HG03575 (cell line): ENCODE measurements around the gene PLCB1.

Experiments used
- ATAC-seq: cut with Tn5 transposase; IDR thresholded peaks from one replicate; pipeline ENCODE4 v1.9.1; 2021; ENCODE audit not compliant: unreplicated experiment, insufficient number of reproducible peaks, low FRiP score; ENCODE audit errors: extremely low read depth

PLCB1 gene

DNA sequence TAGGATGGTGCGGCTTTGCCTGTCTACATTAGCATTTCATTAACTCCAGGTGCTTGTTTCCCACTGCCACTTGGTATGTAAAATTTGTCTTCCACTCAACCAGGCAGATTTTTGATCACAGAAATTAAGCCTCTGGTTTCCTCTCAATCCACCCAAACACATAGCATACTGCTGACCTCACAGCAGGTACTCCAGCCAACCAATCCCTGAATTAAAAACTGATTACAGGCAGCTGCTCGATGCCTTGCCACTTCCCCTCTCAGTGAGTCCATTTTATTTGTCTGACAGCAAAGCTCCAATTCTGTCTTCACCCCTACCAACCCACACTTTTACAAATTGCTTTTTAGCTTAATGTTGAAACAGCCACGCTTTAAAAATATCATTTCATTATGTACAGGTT is 95.2 kb downstream of the PLCB1 start:
- ATAC-seq = no peak

DNA sequence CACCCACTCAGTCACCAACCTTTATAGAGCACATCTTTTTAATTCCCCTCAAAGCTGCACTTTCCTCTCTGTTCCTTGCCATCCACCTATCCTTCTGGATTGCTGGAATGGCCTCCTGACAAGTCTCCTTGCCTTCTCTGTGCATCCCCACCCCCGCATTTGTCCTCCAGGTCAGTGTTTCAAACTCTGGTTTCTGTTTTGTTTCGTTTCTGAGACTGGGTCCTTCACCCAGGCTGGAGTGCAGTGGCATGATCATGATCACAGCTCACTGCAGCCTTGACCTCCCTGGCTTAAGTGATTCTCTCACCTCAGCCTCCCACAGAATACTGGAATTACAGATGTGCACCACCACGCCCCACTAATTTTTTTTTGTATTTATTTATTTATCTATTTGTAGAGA is 96.2 kb downstream of the PLCB1 start:
- ATAC-seq = no peak

DNA sequence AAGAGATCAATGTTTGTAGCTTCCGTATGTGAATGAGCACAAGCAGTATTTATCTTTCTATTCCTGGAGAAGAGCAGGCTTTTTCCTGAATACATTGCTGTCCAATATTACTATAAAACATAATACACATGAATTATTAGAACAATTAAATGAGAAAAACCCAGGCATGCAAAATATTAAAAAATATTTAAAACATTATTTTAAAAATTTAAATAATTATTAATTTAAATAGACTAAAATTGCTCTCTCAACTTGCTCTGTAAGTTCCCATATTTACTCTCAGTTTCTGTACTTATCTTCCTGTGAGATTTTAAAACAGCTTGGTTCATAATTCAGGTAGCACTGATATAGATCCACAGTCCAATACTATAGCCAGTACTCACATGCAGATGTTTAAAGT is 97.0 kb downstream of the PLCB1 start:
- ATAC-seq = no peak

DNA sequence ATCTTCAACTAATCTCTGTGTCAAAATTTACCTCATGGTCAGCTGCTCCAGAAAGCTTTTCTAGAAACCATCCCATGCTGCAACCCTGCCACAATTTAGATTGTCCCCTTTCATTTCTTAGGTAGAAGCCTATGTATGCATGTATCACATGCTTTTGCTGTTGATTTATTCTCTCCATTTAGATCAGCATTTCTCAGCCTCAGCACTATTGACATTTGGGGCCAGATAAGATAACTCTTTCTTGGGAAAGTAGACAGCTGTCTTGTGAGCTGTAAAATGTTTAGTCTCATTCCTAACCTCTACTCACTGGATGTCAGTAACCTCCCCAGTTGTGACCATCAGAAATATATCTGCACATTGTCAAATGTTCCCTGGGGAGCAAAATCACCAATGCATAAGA is 99.0 kb downstream of the PLCB1 start:
- ATAC-seq = no peak

DNA sequence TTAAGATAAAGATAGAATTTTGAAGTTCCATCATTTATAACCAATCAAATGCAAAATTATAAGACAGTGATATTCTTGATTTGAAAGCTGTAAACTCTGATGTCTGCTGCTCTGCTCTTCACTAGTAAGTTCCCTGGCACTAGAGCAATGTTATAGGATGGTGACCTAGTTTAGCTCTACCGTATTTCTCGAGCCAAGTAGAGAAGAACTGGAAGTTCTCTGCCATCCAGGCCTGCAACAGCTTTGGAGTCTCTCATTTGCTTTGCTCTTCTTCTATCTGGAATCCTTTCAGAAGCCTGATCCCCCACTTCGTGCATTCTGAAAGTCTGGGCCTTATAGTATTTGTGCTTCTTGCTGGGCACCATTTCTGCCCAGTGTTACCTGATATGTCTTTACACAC is 100.3 kb downstream of the PLCB1 start:
- no peak for ATAC-seq

DNA sequence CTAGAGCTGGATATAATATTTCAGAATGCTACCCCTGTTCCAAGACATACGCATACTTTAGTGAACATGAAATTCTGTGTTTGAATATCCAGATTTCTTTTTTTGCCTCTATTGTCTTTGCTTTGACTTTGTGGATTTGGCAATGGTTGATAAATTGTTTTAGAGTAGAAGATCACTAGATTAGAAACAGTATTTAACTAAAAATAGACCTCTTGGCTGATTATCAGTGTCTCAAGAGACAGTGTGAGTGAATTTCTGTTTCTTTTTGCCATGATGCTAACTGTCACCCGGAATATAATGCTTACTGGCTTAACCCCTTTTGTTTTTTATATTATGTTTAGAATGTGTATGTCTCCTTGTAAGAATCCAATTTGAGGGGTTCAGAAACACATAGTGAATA is 102.5 kb downstream of the PLCB1 start:
- ATAC-seq = no peak

DNA sequence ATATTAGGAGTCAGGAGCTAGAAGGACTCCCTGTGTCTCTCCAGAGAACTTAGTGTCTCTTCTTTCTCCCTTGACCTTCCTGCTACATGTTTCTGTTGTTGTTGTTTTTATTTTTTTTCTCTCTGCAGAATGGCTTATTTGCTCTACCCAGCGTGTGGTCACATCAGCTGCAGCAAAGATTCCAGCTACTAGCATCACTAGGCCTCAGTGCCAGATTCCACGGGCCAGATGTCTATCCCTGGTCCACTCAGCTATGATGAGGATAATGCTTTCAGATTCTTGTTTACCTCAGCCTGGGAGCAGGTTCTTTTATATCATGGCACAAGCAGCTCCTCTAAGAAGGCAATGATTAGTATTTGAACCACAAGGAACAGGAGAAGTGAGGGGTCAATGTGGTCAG is 110.0 kb downstream of the PLCB1 start:
- no peak for ATAC-seq

DNA sequence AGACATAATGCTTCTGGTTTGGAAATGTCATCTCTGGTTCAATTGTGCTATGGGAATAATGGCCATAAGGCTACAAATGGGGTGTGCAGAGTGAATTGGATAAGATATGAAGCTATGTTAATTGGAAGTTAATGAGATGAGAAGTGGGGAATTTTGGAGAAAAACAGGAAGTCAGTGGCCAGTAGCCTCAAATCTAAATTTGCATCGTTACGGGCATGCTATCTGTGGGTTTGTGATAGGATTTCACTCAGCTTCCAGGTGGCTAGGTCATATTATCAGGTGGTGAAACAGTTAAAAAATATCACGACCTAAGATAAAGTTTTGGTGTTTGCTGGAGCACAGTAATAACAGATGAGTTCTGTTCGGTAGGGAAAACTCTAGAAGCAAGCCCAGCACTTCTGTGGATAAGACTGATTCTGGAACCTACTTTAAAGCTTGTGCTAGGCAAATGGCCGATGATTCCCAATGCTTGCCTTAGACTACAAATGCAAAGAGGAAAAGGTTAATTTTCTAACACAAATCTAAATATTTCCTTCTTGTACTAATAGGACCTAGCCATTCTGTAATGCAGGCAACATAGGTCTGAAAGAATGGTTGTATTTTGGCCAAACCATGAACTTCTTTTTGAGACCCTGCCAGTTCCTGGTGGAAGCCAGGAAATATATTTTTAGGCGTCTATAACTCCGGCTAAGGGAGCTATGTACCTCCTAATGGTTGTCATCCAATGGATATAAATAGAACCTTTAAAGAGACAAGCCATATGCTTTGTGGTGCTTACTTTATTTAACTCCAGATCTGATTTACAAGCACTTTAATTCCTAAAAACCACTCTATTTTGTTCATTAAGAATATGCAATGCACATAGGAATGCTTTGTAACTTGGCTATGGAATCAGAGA is 111.0 kb downstream of the PLCB1 start:
- ATAC-seq = no peak

DNA sequence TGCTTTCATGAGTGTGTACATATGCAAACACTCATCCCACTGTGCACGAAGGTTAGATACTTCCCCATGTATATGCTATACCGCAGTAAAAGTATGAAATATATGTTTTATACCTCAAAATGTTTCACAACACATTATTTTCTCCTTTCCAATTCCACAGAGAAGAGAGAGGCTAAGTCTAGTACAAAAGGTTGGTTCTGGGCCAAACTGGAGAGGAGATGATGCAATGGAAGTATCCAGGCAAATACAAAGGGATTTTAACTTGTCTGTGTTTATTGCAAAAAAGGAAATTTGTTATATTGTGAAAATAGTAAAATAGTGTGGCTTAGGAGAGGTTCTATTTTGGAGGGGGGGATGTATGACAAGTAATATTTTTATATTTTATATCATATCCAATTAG is 112.6 kb downstream of the PLCB1 start:
- ATAC-seq = no peak

DNA sequence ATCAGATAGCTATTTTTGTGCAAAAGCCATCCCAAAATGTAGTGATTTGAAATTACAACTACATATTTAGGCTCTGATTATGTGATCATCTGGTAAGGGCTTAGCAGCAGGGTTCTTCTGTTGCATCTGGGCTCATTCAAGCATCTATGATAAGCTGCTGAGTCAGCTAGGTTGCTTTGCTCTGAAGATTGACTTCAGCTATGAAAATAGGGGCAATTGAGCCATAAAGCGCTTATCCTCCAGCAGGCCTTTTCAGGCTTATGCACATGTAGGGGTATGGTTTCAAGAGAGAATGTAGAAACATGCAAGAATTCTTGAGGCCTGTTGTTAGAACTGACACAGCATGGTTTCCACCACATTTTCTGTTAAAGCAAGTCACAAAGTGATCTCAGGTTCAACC is 114.1 kb downstream of the PLCB1 start:
- ATAC-seq = no peak

DNA sequence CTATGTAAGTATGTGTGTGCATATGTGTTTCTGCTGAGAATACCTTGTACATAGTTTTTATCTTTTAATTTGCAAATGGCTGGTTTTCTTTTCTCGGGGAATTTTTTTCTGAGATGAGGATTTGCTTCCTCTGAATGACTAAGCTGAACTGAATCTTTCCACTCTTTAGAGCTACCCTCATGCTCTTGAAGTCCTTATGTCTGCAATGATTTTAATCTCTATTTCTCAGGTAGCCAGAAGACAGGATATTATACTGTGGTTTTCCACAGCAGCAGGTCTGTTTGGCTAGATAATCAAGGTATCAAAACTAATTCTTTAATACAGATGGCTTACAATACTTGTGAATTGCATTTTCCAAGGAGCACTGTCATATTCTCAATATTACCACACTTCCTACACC is 114.7 kb downstream of the PLCB1 start:
- ATAC-seq = no peak

DNA sequence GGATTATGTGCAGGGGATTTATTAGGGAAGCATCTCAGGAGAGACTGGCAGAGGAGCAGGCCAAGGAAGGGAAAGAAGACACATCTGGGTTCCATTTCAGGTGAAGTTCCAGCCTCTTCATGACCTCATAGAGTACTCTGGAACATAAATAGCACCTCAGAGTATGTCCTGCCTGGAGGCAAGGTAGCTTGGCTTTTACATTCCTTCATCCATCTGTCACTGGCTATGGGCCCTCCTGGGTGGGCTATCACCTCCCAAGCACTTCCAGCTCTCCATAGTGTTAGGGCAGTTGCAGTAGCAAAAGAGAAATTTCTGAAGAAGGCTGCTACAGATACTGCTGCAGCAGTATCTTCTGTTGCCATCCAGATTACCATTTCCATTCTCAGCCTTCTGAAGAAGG is 116.0 kb downstream of the PLCB1 start:
- no peak for ATAC-seq

DNA sequence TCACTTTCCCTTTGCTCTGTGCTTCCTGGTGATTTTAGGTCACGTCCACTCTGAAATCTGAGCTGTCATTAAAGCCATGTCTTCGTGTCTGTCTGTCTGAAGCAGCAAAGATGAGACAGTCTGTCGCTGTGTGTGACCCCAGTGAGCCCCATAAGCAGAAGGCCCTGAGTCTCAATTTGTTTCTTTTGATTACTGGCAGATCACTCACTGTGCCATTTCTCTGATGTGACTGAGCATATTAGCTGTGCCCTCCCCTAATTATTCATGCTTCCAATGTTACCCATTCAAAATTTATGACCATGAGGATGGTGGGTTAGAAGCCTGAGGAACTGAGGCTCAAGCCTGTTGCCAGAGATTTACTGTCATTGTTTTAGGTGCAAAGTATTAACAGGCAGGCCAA is 117.6 kb downstream of the PLCB1 start:
- ATAC-seq = no peak

DNA sequence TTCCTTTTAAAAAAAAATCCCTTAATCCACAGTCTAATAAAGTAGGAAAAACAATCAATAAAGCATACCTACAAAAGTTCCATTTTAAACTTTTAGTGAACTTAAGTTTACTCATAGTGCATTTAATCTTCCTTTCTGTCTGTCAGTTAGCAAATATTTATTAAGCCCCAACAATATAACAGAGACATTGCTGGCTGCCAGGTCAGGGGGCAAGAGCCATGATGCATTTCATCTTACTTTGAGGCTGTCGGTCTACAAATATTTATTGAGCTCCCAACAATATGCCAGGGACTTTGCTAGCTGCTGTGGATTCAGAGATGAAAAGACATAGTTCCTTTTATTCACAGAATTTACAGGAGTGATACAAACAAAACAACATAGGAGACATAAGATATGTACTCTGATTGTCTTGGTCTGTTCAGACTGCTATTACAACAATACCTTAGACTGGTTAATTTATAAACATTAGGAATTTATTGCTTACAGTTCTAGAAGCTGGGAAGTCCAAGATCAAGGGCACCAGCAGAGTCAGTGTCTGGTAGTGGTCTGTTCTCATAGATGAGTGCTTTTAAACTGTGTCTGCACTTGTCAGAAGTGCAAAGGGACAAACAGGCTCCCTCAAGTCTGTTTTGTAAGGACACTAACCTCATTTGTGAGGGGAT is 118.6 kb downstream of the PLCB1 start:
- no peak for ATAC-seq

DNA sequence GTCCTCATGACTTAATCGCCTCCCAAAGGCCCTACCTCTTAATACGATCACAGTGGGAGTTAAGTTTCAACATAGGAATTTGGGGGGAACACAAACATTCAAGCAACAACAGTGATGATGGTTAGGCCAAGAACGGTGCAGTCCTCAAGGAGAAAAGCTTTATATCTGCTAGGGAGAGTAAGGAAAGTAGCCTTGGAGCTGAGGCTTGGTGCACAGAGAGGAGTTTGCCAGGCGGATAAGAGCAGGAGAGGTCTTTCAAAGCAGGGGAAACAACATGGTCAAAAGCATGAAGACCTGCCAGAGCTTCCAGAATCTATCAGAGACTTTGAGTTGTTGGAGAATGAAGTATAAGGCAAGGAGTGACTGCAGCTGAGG is 119.1 kb downstream of the PLCB1 start:
- ATAC-seq = no peak

DNA sequence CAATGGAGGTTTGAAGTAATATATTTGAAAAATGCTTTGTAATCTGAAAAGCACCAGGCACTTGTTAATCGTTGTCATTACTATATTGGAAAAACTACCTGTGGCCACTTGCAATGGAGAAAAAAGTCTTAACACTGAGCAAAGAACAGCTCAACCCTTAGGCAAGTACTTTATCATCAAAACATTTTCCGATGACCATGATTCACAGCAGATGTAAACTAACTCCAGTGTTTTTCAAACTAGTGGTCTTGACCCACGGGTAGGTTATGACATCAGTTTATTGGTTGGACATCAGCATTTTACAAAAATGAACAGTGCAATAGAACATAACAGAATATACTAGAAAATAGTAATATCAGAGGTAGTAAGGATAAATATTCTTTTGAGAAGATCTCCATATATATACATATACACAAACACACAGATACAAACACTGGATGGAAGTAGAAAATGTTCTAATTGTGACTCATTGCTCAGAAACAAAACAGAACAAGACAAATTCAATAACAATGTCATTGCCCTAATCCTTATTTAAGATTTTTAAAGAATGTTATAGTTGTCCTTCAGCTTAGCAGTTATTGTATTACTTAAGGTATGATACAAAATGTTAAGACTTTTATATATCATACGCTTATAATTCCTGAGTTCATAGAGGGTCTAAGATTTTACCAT is 123.0 kb downstream of the PLCB1 start:
- ATAC-seq = no peak

DNA sequence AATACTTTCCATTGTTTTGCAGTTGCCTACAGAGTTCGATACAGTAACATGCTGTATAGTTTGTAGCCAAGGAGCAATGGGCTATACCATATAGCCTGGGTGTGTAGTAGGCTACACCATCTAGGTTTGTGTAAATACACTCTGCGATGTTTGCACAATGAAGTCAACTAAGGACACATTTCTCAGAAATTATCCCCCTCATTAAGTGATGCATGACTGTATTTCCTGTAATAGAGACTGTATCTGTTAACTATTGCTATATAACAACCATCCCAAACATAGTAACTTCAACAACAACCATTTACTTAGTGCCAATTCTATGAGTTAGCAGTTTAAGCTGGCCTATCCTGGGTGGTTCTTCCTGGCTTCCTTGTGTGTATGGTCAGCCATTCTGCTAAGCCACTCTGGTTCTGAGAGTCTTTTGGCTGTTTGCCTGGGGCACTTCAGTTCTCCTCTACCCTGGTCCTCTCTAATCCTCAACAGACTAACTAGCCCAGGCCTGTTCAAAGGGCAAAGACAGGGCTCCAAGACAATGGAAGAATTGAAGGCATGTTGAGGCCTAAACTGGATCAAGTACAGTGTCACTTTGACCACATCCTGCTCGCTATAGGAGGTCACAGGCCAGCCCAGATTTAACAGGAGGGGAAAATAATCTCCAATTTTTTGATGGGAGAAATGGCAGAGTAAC is 124.0 kb downstream of the PLCB1 start:
- ATAC-seq = no peak

DNA sequence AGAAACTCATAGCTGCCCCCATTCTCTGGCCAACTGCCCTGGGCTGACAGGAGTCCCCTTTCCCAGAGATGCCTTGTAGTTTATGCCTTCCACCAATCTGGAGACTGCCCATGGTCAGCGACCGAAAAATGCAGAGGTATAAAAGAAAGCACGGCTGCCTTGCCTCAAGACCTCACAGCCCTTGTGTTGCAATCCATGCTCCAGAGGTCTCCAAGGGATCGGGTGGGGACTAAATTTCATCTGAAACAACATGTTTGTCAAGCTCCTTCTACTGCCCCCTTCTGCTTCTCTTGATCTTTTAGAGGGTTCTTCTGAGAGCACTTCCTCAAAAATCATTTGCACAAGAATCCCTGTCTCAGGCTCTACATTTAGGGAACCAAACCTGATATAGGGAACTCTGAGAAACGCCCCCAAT is 128.8 kb downstream of the PLCB1 start:
- no peak for ATAC-seq

DNA sequence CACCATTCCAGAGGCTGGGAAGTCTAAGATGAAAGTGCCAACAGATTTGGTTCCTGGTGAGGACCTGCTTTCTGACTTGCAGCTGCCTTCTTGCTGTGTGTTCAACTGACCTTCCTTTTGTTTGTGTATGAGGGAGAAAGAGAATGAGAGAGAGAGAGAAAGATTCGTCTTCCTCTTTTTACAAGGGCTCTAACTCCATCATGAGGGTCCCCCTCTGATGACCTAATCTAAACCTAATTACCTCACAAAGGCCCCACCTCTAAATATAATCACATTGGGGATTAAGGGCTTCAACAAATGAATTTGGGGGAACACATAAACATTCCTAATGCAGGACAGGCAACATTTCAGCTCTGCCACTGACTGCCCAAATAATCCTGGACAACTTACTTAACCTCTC is 130.7 kb downstream of the PLCB1 start:
- no peak for ATAC-seq

DNA sequence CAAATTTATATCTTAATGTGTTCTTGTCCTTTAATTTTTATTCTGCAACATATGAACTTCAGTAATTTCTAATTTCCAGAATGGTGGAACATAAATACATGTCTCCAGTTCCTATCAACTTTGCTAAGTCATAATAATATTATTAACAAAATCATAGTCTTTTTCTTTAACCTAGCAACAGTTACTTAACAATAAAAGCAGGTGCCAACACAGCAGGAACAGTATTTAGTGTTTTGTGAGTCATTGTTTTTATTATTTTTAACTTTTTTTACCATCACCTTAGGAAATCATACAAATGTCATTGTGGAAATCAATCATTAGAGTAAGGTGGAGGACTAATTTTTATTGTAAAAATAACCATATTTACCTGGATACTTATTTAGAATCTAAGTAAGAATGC is 133.5 kb downstream of the PLCB1 start:
- ATAC-seq = no peak
